ENCODE data around the gene KNTC1.
A peak's percentile ranks its signal among the peaks of the same experiment; 100 is the strongest.

The KNTC1 gene

GRCh38 chr12:122659579-122659978 lies 132.5 kb downstream of the KNTC1 start:
- TF ChIP-seq, protein P1, sequence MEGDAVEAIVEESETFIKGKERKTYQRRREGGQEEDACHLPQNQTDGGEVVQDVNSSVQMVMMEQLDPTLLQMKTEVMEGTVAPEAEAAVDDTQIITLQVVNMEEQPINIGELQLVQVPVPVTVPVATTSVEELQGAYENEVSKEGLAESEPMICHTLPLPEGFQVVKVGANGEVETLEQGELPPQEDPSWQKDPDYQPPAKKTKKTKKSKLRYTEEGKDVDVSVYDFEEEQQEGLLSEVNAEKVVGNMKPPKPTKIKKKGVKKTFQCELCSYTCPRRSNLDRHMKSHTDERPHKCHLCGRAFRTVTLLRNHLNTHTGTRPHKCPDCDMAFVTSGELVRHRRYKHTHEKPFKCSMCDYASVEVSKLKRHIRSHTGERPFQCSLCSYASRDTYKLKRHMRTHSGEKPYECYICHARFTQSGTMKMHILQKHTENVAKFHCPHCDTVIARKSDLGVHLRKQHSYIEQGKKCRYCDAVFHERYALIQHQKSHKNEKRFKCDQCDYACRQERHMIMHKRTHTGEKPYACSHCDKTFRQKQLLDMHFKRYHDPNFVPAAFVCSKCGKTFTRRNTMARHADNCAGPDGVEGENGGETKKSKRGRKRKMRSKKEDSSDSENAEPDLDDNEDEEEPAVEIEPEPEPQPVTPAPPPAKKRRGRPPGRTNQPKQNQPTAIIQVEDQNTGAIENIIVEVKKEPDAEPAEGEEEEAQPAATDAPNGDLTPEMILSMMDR (conservative IDR thresholded peaks at IDR 0.05; ENCODE audit: low read length) = no peak
- no peak for DNase-seq (ENCODE audit: low read depth)
- H3K4me3 ChIP-seq (ENCODE audit: low read length) = no peak overlapping the region

GRCh38 chr12:122661246-122661645 lies 134.2 kb downstream of the KNTC1 start:
- DNase-seq (ENCODE audit: low read depth) = no peak
- TF ChIP-seq, protein P1 (conservative IDR thresholded peaks at IDR 0.05; ENCODE audit: low read length) = no peak
- H3K4me3 ChIP-seq (ENCODE audit: low read length) = no peak overlapping the region

GRCh38 chr12:122661938-122662337 lies 134.9 kb downstream of the KNTC1 start:
- TF ChIP-seq, protein P1 (conservative IDR thresholded peaks at IDR 0.05; ENCODE audit: low read length) = no peak
- no peak for DNase-seq (ENCODE audit: low read depth)
- no peak overlapping the region for H3K4me3 ChIP-seq (ENCODE audit: low read length)

GRCh38 chr12:122665349-122665748 lies 138.3 kb downstream of the KNTC1 start:
- H3K4me3 ChIP-seq (ENCODE audit: low read length) = no peak overlapping the region
- DNase-seq (ENCODE audit: low read depth) = no peak
- TF ChIP-seq, protein P1 (conservative IDR thresholded peaks at IDR 0.05; ENCODE audit: low read length) = no peak

- DNase-seq (ENCODE audit: low read depth) = no peak
- no peak overlapping the region for H3K4me3 ChIP-seq (ENCODE audit: low read length)
- TF ChIP-seq, protein P1 (conservative IDR thresholded peaks at IDR 0.05; ENCODE audit: low read length) = no peak
Measured at GRCh38 chr12:122665759-122666158, 138.7 kb downstream of the KNTC1 start.

- TF ChIP-seq, protein P1 (conservative IDR thresholded peaks at IDR 0.05; ENCODE audit: low read length) = no peak
- DNase-seq (ENCODE audit: low read depth) = no peak
Measured at GRCh38 chr12:122668268-122668667, 141.2 kb downstream of the KNTC1 start.

GRCh38 chr12:122669397-122670070 lies 142.5 kb downstream of the KNTC1 start:
- DNase-seq (ENCODE audit: low read depth) = peak; percentile 62
- TF ChIP-seq, protein P1 (conservative IDR thresholded peaks at IDR 0.05; ENCODE audit: low read length) = no peak
- no peak overlapping the region for H3K4me3 ChIP-seq (ENCODE audit: low read length)

More at GRCh38 chr12:122668268-122668667, 141.2 kb downstream of the KNTC1 start:
- H3K4me3 ChIP-seq (ENCODE audit: low read length) = no peak overlapping the region
